GM19438 (cell line): ENCODE measurements around the gene TANK.
"Not testable (repeated sequence)": the region's sequence is repeated elsewhere in the genome, so short reads cannot be mapped to it uniquely, and the experiment has no call there.

Experiments
- ATAC-seq: cut with Tn5 transposase; IDR thresholded peaks from one replicate; pipeline ENCODE4 v1.9.1; 2021; ENCODE audit warnings: low read depth; ENCODE audit not compliant: unreplicated experiment

Gene TANK

GRCh38 chr2:161257123-161257952, 97.1 kb downstream of the TANK start:
- ATAC-seq: no peak

- no peak for ATAC-seq
Measured at GRCh38 chr2:161265874-161266273, 105.6 kb downstream of the TANK start.

DNA sequence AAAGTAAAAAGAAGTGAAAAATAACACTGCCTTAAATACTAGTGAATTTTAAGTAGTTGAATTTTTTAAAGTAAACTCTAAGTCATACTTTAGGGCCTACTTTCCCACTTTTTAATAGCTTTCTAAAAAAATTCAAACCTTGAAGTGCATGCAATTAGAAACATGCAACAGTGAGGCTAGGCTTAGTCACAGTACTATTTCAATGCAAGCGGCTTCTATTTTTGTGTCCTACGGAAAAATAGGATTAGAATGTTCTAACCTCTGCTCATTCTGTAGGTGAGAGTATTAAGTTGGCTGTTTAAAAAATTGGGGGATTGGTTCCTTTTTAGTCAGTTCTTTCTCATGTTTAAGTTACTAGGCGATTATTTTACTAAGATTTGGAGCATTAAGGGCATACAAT, 108.9 kb downstream of the TANK start:
- no peak for ATAC-seq

DNA sequence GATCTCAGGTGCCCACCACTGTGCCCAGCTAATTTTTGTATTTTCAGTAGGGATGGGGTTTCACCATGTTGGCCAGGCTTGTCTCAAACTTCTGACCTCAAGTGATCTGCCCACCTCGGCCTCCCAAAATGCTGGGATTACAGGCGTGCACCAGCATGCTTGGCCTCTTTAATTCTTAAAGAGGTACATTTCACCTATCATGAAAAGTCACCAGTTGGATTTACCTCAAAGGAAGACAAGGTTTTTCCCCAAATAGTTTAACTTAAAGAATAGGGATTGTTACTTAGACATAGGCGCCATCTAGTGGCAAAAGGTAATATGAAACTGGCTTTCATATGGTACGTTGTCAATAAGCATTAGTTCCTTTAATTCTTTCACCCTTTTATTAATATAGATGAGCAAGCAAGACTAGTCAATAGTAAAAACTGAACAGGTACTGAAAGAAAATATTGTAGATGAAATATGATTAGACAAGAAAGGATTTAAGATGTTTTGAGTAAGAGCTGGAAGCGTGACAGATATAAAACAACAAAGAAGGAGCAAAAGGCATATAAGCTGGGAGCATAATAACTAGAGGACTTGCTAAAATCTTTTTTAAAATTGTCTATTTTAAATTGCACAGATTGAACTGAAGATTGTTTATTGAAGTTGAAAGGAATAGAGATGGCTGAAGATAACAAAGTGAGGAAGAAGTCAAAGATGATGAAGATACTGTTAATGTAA, 113.0 kb downstream of the TANK start:
- ATAC-seq: peak; percentile 70

- not testable (repeated sequence) for ATAC-seq
Measured at GRCh38 chr2:161278564-161279229, 118.5 kb downstream of the TANK start.

DNA sequence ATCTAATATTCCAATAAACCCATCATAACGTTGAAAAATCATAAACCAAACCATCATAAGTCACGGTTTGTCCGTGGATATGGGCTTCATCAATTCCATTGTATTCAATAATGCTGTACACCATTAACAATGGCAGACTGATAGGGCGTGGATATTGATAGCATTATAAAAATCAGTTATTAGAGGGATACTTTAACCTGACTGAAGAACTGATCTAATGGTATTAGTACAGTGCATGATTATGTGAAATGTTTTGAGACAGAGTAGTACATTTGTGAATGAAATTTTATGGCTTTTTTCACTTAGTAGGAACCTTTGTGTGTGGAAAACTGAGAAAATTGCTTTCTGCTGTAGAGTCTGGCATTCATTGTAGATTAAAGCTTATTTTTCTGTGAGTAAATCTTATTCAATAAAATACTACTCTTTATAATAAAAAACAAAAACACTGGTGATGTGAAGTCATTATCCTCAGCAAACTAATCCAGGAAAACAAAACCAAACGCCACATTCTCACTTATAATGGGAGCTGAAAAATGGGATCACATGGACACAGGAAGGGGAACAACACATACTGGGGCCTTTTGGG, 119.1 kb downstream of the TANK start:
- ATAC-seq: not testable (repeated sequence)

- not testable (repeated sequence) for ATAC-seq
Measured at GRCh38 chr2:161280906-161281323, 120.7 kb downstream of the TANK start.

- not testable (repeated sequence) for ATAC-seq
Measured at GRCh38 chr2:161281615-161282310, 121.5 kb downstream of the TANK start.

DNA sequence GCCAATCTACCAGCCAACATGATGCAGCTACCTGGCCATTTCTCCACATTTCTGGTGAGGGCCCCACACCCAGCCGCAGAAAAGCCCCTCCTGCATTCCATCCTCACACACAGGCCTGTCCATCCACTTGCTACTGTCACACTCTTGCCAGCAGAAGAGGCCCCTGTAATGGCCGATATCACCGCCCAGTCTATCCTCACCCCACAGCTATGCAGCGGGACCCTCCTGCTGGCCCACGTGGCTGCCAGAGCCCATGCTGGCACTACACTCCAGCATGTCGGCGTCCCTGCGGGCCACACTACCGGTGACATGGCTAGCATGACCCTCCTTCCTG, 122.0 kb downstream of the TANK start:
- not testable (repeated sequence) for ATAC-seq

GRCh38 chr2:161283926-161284325, 123.7 kb downstream of the TANK start:
- ATAC-seq: no peak
